K562 (cell line): ENCODE measurements around the gene PPIL1. TPM values are rescaled to one million over a fixed set of nuclear protein-coding genes. Genes with fewer than 3 reads are reported as not detected.
A peak's percentile ranks its signal among the peaks of the same experiment; 100 is the strongest.

Experiments
- CAMTA2 ChIP-seq: fragments of 250-450 bp; sonication (Bioruptor Pico); conservative IDR thresholded peaks from 2 replicates; pipeline ENCODE4 v1.5.1; 2022
- EWSR1 ChIP-seq: fragments of 450-650 bp; IDR thresholded peaks from 2 replicates; pipeline ENCODE4 v1.6.1; 2018; ENCODE audit warnings: borderline replicate concordance, mild to moderate bottlenecking, low read depth, moderate library complexity; ENCODE audit not compliant: partially characterized antibody
- FOXK1 ChIP-seq: sonication (generic); formaldehyde crosslinking; IDR thresholded peaks from 2 replicates; pipeline ENCODE4 v1.8.0; 2022; ENCODE audit warnings: missing genetic modification reagents, mild to moderate bottlenecking, borderline replicate concordance
- HNRNPK ChIP-seq: fragments of 200-400 bp; formaldehyde crosslinking; IDR thresholded peaks from one replicate; pipeline ENCODE4 v1.6.1; 2018; ENCODE audit warnings: mild to moderate bottlenecking, low read depth, low read length; ENCODE audit not compliant: poor library complexity, severe bottlenecking
- KLF16 ChIP-seq: IDR thresholded peaks from 2 replicates; pipeline ENCODE4 v1.6.1; 2016; ENCODE audit warnings: antibody characterized with exemption
- MCM2 ChIP-seq: fragments of 450-650 bp; IDR thresholded peaks from 2 replicates; pipeline ENCODE4 v1.6.1; 2017; ENCODE audit warnings: low read depth, mild to moderate bottlenecking
- MCM7 ChIP-seq, 2 experiments: fragments of 450-650 bp; IDR thresholded peaks; 2 replicates each; pipeline ENCODE4 v1.6.1; 2016 to 2018
- MECOM ChIP-seq: fragments of 250-450 bp; sonication (Bioruptor Pico); IDR thresholded peaks from 2 replicates; pipeline ENCODE4 v1.8.0; 2022; ENCODE audit warnings: inconsistent platforms
- NR2F6 ChIP-seq: fragments of 450-650 bp; formaldehyde crosslinking; IDR thresholded peaks from 2 replicates; pipeline ENCODE4 v1.4.0; 2020; ENCODE audit warnings: mild to moderate bottlenecking
- PML ChIP-seq: IDR thresholded peaks from 2 replicates; pipeline ENCODE4 v1.6.1; 2012; ENCODE audit warnings: low read length, inconsistent platforms
- POLR2B ChIP-seq: fragments of 450-650 bp; IDR thresholded peaks from 2 replicates; pipeline ENCODE4 v1.6.1; 2018; ENCODE audit warnings: low read depth; ENCODE audit not compliant: partially characterized antibody
- SMARCA4 ChIP-seq: fragments of 450-650 bp; IDR thresholded peaks from 2 replicates; pipeline ENCODE4 v1.6.1; 2016
- SREBF1 ChIP-seq: fragments of 150-350 bp; IDR thresholded peaks from 2 replicates; pipeline ENCODE4 v1.6.1; 2014; ENCODE audit warnings: antibody characterized with exemption, low read depth, low read length, borderline replicate concordance
- ZNF143 ChIP-seq: sonication (generic); formaldehyde crosslinking; IDR thresholded peaks from 2 replicates; pipeline ENCODE4 v1.9.0; 2022; ENCODE audit warnings: mild to moderate bottlenecking, missing genetic modification reagents
- ZNF165 ChIP-seq: fragments of 250-450 bp; sonication (Bioruptor Pico); IDR thresholded peaks from 2 replicates; pipeline ENCODE4 v1.4.0; 2020; ENCODE audit warnings: borderline replicate concordance
- ZNF197 ChIP-seq: fragments of 200-800 bp; sonication (Bioruptor generic); IDR thresholded peaks from 2 replicates; pipeline ENCODE4 v1.6.1; 2016; ENCODE audit warnings: low read depth, missing genetic modification characterization, missing compliant biosample characterization
- ZNF41 ChIP-seq: fragments of 250-450 bp; sonication (Bioruptor Pico); conservative IDR thresholded peaks from 2 replicates; pipeline ENCODE4 v1.4.0; 2020; ENCODE audit warnings: mild to moderate bottlenecking
- ZNF785 ChIP-seq: fragments of 250-450 bp; sonication (Bioruptor Pico); IDR thresholded peaks from 2 replicates; pipeline ENCODE4 v1.4.0; 2020; ENCODE audit warnings: mild to moderate bottlenecking
- polyA plus RNA-seq, 8 experiments: library from polyadenylated mRNA; depleted of rRNA in 4 of 8; stranded (reverse) in 5 of 8; unstranded in 3 of 8; fragments of >200 nt; fragmentation: Nextera tagmentation in 2 of 8; fragmentation: Illumina TruSeq in 1 of 8; extraction: Ambion mirVana in 2 of 8; extraction: Trizol in 1 of 8; gene quantifications; 2 replicates each; pipeline versions ENCODE4 v1.2.1 to v1.2.3, GENCODE V29; 2011 to 2014; ENCODE audit warnings: inconsistent platforms in 1 of 8, missing spikeins in 1 of 8
- total RNA-seq, 7 experiments: library from RNA; depleted of rRNA in 6 of 7; stranded (reverse); fragments of >200 nt in 6 of 7; fragmentation: Illumina TruSeq in 2 of 7; extraction: Trizol in 2 of 7; gene quantifications; 2 replicates each; pipeline versions ENCODE4 v1.2.1 to v1.2.3, GENCODE V29; 2011 to 2021; ENCODE audit warnings: low replicate concordance in 1 of 7
- TF ChIP-seq, protein P1 (sequence below): fragments of 450-650 bp; IDR thresholded peaks from 2 replicates; pipeline ENCODE4 v1.6.1; 2017; ENCODE audit warnings: antibody characterized with exemption
- TF ChIP-seq, protein P2 (sequence below), 2 experiments: fragments of 150-350 bp in 1 of 2; IDR thresholded peaks; 2 replicates each; pipeline ENCODE4 v1.6.1; 2012 to 2016; ENCODE audit warnings: low read depth in 2 of 2, low read length in 2 of 2, mild to moderate bottlenecking in 1 of 2, moderate library complexity in 1 of 2
- TF ChIP-seq, protein P3 (sequence below): fragments of 450-650 bp; formaldehyde crosslinking; IDR thresholded peaks from 2 replicates; pipeline ENCODE4 v1.4.0; 2020; ENCODE audit warnings: mild to moderate bottlenecking, moderate library complexity
- TF ChIP-seq, protein P4 (sequence below): fragments of 450-650 bp; IDR thresholded peaks from 2 replicates; pipeline ENCODE4 v1.6.1; 2016; ENCODE audit warnings: low read depth, mild to moderate bottlenecking, moderate library complexity

Gene PPIL1
- total and polyA plus RNA-seq, 9 of the 15 experiments (the other 6 are each of a cell fraction or from before 2014, with no cell fraction given) = 65.8 to 205 (median 130) TPM

DNA sequence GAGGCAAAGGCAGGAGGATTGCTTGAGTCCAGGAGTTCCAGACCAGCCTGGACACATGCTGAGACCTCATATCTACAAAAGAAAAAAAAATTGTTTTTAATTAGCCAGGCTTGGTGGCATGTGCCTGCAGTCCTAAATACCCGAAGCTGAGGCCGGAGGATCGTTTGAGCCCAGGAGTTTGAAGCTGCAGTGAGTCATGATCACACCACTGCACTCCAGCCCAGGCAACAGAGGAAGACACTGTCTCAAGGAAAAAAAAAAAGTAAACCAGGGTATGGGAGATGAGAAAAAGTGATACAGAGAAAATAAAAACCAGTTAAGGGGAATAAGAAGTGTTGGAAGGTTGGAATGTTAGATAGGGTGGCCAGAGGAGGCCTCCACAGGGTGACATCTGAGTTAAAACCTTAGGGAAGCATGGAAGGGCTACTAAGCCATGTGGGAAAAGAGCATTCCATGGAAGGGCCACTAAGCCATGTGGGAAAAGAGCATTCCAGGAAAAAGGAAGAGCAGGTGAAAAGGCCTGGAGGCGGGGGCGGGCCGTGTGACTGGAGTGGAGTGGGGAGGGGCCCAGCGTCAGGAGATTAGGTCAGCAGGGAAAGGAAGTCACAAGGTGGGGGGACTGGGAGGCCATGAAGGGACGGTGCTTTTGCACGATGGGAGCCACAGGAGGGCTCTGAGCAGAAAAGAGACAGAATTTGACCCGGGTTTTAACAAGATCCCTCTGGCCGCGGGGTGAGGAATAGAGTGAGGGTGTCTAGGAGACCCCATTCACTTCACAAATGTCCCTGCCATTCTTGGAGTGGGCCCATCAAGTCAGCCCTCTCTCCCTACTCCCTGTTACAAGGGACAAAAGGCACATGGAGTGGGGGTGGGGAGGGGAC is 53.7 kb downstream of the PPIL1 start (continued):
- TF ChIP-seq, protein P1, sequence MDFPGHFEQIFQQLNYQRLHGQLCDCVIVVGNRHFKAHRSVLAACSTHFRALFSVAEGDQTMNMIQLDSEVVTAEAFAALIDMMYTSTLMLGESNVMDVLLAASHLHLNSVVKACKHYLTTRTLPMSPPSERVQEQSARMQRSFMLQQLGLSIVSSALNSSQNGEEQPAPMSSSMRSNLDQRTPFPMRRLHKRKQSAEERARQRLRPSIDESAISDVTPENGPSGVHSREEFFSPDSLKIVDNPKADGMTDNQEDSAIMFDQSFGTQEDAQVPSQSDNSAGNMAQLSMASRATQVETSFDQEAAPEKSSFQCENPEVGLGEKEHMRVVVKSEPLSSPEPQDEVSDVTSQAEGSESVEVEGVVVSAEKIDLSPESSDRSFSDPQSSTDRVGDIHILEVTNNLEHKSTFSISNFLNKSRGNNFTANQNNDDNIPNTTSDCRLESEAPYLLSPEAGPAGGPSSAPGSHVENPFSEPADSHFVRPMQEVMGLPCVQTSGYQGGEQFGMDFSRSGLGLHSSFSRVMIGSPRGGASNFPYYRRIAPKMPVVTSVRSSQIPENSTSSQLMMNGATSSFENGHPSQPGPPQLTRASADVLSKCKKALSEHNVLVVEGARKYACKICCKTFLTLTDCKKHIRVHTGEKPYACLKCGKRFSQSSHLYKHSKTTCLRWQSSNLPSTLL = no peak
- TF ChIP-seq KLF16 (no peak), HNRNPK (no peak), POLR2B (peak; percentile 37), SMARCA4 (peak; percentile 92), NR2F6 (no peak), ZNF785 (CRISPR knock-in tag) (no peak), EWSR1 (no peak), MECOM (CRISPR knock-in tag) (peak; percentile 79), ZNF197 (CRISPR knock-in tag) (peak; percentile 65; the same call in 1 of the 2 replicates), ZNF165 (CRISPR knock-in tag) (no peak), MCM2 (no peak), FOXK1 (CRISPR knock-in tag) (no peak), MCM7 (IDR thresholded peaks at IDR 0.05) (no peak; a peak in 1 of 4 replicates), PML (no peak), CAMTA2 (CRISPR knock-in tag) (no peak), SREBF1 (0 out of 2 replicates have a peak, but pooled peaks have one; percentile 81), ZNF143 (CRISPR knock-in tag) (no peak), ZNF41 (CRISPR knock-in tag) (0 out of 2 replicates have a peak, but pooled peaks have one; percentile 8)
- TF ChIP-seq, protein P2, sequence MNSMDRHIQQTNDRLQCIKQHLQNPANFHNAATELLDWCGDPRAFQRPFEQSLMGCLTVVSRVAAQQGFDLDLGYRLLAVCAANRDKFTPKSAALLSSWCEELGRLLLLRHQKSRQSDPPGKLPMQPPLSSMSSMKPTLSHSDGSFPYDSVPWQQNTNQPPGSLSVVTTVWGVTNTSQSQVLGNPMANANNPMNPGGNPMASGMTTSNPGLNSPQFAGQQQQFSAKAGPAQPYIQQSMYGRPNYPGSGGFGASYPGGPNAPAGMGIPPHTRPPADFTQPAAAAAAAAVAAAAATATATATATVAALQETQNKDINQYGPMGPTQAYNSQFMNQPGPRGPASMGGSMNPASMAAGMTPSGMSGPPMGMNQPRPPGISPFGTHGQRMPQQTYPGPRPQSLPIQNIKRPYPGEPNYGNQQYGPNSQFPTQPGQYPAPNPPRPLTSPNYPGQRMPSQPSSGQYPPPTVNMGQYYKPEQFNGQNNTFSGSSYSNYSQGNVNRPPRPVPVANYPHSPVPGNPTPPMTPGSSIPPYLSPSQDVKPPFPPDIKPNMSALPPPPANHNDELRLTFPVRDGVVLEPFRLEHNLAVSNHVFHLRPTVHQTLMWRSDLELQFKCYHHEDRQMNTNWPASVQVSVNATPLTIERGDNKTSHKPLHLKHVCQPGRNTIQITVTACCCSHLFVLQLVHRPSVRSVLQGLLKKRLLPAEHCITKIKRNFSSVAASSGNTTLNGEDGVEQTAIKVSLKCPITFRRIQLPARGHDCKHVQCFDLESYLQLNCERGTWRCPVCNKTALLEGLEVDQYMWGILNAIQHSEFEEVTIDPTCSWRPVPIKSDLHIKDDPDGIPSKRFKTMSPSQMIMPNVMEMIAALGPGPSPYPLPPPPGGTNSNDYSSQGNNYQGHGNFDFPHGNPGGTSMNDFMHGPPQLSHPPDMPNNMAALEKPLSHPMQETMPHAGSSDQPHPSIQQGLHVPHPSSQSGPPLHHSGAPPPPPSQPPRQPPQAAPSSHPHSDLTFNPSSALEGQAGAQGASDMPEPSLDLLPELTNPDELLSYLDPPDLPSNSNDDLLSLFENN (IDR thresholded peaks at IDR 0.05; ENCODE audit: low read depth in 2 of 2, low read length in 2 of 2) = no peak
- TF ChIP-seq, protein P3, sequence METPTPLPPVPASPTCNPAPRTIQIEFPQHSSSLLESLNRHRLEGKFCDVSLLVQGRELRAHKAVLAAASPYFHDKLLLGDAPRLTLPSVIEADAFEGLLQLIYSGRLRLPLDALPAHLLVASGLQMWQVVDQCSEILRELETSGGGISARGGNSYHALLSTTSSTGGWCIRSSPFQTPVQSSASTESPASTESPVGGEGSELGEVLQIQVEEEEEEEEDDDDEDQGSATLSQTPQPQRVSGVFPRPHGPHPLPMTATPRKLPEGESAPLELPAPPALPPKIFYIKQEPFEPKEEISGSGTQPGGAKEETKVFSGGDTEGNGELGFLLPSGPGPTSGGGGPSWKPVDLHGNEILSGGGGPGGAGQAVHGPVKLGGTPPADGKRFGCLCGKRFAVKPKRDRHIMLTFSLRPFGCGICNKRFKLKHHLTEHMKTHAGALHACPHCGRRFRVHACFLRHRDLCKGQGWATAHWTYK = 0 out of 2 replicates have a peak, but pooled peaks have one; percentile 49
- TF ChIP-seq, protein P4, sequence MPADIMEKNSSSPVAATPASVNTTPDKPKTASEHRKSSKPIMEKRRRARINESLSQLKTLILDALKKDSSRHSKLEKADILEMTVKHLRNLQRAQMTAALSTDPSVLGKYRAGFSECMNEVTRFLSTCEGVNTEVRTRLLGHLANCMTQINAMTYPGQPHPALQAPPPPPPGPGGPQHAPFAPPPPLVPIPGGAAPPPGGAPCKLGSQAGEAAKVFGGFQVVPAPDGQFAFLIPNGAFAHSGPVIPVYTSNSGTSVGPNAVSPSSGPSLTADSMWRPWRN = no peak; the same call in 1 of the 2 replicates
